OCI-LY3 (cell line): ENCODE results near the gene OXA1L.

Experiments
- EZH2phosphoT487 ChIP-seq: fragments of 200-600 bp; shearing (Covaris generic); IDR thresholded peaks from 2 replicates; pipeline ENCODE4 v1.6.1; 2018; ENCODE audit warnings: antibody characterized with exemption, mixed run types, low read depth
- TF ChIP-seq, protein P1 (sequence below): fragments of 200-600, 300-600 bp; sonication (generic); IDR thresholded peaks from 2 replicates; pipeline ENCODE4 v1.5.1; 2014; ENCODE audit warnings: antibody characterized with exemption, low read length, low read depth

DNA sequence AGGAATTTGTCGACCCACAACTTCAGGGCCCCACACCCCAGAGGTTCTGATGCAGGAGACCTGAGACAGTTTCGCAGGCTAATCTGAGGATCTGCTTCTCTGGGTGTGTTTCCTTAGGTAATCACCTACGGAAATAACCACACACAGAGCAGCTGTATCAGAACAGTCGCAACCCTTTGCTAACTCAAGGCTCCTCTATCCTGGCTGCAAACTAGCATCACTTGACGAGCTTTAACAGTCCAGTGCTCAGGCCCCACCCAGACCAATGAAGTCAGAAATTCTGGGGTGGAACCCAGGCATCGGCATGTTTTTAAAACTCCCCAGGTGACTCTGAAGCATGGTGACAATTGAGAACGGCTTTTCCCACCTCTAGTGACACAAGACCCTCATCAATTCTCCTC lies 28.1 kb downstream of the OXA1L start:
- TF ChIP-seq, protein P1, sequence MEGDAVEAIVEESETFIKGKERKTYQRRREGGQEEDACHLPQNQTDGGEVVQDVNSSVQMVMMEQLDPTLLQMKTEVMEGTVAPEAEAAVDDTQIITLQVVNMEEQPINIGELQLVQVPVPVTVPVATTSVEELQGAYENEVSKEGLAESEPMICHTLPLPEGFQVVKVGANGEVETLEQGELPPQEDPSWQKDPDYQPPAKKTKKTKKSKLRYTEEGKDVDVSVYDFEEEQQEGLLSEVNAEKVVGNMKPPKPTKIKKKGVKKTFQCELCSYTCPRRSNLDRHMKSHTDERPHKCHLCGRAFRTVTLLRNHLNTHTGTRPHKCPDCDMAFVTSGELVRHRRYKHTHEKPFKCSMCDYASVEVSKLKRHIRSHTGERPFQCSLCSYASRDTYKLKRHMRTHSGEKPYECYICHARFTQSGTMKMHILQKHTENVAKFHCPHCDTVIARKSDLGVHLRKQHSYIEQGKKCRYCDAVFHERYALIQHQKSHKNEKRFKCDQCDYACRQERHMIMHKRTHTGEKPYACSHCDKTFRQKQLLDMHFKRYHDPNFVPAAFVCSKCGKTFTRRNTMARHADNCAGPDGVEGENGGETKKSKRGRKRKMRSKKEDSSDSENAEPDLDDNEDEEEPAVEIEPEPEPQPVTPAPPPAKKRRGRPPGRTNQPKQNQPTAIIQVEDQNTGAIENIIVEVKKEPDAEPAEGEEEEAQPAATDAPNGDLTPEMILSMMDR = no peak
- TF ChIP-seq EZH2phosphoT487 = no peak
